Glutamatergic neuron (in vitro differentiated cells): ENCODE data around the gene FAM186B. TPM values are rescaled to one million over a fixed set of nuclear protein-coding genes. Genes with fewer than 3 reads are reported as not detected.

Experiments
- DNase-seq: peaks from one replicate; pipeline ENCODE4 v3.0.0; 2022
- H3K27ac Mint-ChIP-seq: one replicate; pipeline ENCODE4 v1.8.0; 2020; ENCODE audit warnings: mild to moderate bottlenecking, mixed read lengths, inconsistent platforms; ENCODE audit not compliant: unreplicated experiment
- H3K27me3 Mint-ChIP-seq: one replicate; pipeline ENCODE4 v1.8.0; 2020; ENCODE audit warnings: mild to moderate bottlenecking, moderate library complexity, mixed read lengths, inconsistent platforms; ENCODE audit not compliant: unreplicated experiment
- H3K36me3 Mint-ChIP-seq: one replicate; pipeline ENCODE4 v1.8.0; 2020; ENCODE audit warnings: mild to moderate bottlenecking, mixed read lengths, inconsistent platforms; ENCODE audit not compliant: unreplicated experiment
- H3K4me1 Mint-ChIP-seq: one replicate; pipeline ENCODE4 v1.8.0; 2020; ENCODE audit warnings: mild to moderate bottlenecking, low read depth, mixed read lengths, inconsistent platforms; ENCODE audit not compliant: unreplicated experiment
- H3K4me3 Mint-ChIP-seq: one replicate; pipeline ENCODE4 v1.8.0; 2020; ENCODE audit warnings: mild to moderate bottlenecking, mixed read lengths, inconsistent platforms; ENCODE audit not compliant: unreplicated experiment
- H3K9me3 Mint-ChIP-seq: one replicate; pipeline ENCODE4 v1.8.0; 2020; ENCODE audit warnings: mild to moderate bottlenecking, moderate library complexity, mixed read lengths, inconsistent platforms; ENCODE audit not compliant: unreplicated experiment
- CTCF ChIP-seq: fragments of 200-600 bp; sonication (generic); IDR thresholded peaks from one replicate; pipeline ENCODE4 v1.5.0; 2021; ENCODE audit not compliant: partially characterized antibody, unreplicated experiment
- total RNA-seq: library from RNA; stranded (reverse); fragmentation: NEBNext Ultra II Directional; extraction: Animal tissue kit (Norgen Biotek cat#: 25700); gene quantifications from one replicate; pipeline ENCODE4 v1.2.1, GENCODE V29; 2021; ENCODE audit not compliant: unreplicated experiment

The FAM186B gene
- total RNA-seq, 1 donor from 2014 or later = not detected

GRCh38 chr12:49631336-49631907, 26.0 kb upstream of the FAM186B start:
- Mint-ChIP-seq H3K9me3 (peaks cover 6% of the 10 kb centered on the region), H3K4me3 (no peak overlapping the region), H3K27ac (no peak overlapping the region), H3K36me3 (no peaks in the 10 kb centered on the region), H3K27me3 (peaks cover 5% of the 10 kb centered on the region), H3K4me1 (no peaks in the 10 kb centered on the region)
- no peak for DNase-seq
- no peak for TF ChIP-seq CTCF

DNA sequence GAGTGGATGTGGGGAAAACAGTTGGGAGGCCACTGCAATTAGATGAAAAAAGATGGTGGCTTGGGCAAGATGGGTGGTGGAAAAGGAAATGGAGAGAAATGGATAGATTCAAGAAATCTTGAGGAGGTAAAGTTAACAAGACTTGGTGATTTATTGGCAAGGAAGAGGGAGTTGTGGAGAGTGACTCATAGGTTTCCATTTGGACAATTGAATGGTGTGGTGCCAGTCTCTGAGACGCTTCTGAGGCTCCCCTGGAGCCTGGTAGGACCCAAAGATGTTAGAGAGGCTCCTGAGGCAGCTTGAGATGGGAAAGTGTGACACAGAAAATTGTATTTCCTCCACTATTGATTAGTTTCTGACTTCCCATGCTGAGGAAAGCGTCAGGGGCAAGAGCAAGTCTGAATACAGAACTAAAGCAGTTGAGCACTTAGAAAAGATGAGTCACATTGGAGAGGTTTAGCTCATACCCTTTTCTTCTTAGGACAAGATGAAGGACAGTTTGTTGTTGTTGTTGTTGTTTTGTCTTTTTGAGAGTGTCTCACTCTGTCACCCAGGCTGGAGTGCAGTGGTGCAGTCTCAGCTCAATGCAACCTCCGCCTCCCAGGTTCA, 22.4 kb upstream of the FAM186B start:
- DNase-seq = no peak
- H3K27me3 Mint-ChIP-seq = peaks cover 4% of the 10 kb centered on the region
- peaks cover 2% of the 10 kb centered on the region for H3K9me3 Mint-ChIP-seq
- no peak for TF ChIP-seq CTCF
- no peak overlapping the region for H3K27ac Mint-ChIP-seq
- no peaks in the 10 kb centered on the region for H3K4me1 Mint-ChIP-seq
- H3K36me3 Mint-ChIP-seq = no peaks in the 10 kb centered on the region
- no peak overlapping the region for H3K4me3 Mint-ChIP-seq

- Mint-ChIP-seq H3K4me1 (no peaks in the 10 kb centered on the region), H3K27me3 (peaks cover 2% of the 10 kb centered on the region), H3K36me3 (no peaks in the 10 kb centered on the region), H3K9me3 (peaks cover 5% of the 10 kb centered on the region), H3K27ac (no peak overlapping the region), H3K4me3 (no peak overlapping the region)
- TF ChIP-seq CTCF = no peak
- no peak for DNase-seq
Measured at GRCh38 chr12:49626836-49627235, 21.4 kb upstream of the FAM186B start.

DNA sequence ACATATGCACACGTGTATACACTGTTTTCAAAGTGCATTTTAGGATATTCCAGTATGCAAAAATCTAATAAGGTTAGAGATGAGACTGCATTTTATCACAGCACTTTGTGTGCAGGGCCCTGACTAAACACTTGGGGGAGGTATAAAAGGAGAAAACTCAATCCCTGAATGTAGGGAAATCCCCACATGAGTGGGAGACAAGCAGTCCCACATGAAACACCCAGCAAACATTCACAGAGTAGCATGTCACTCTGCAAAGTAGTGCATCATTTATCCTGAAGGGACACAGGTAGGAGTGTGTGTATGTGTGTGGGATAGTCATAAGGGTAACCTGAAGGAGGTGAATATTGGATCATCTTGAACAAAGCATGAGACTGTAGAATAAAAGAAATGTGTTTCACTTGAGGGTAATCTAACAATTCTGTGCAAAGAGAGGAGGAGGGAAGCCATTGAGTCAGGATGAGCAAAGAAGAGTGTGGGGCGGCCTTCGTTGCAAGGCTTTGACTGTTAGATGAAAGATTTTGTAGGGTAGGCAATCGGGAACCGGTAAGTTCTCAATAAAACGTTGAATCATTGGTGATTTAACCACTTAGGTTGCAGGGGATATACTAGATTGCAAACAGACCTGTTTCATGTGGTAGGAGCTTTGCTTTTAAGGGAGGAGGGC, 20.9 kb upstream of the FAM186B start:
- DNase-seq = no peak
- H3K9me3 Mint-ChIP-seq = peaks cover 5% of the 10 kb centered on the region
- no peak for TF ChIP-seq CTCF
- peaks cover 2% of the 10 kb centered on the region for H3K4me1 Mint-ChIP-seq
- H3K27ac Mint-ChIP-seq = no peak overlapping the region
- H3K4me3 Mint-ChIP-seq = no peak overlapping the region
- H3K36me3 Mint-ChIP-seq = no peaks in the 10 kb centered on the region
- H3K27me3 Mint-ChIP-seq = peaks cover 2% of the 10 kb centered on the region
